ENCODE results near the gene ASTN1. TPM values are rescaled to one million over a fixed set of nuclear protein-coding genes. Genes with fewer than 3 reads are reported as not detected.

Gene ASTN1
- total and polyA plus RNA-seq, 2 experiments from 2014 or later, result 1.1 TPM; not detected in 1

GRCh38 chr1:177142010-177142409 lies 22.5 kb downstream of the ASTN1 start:
- Histone ChIP-seq H3K4me2 (no peak overlapping the region), H3K36me3 (replicated peaks; ENCODE audit: insufficient read depth, low read depth) (no peaks in the 10 kb centered on the region), H3K9me2 (replicated peaks; ENCODE audit: insufficient read depth) (no peaks in the 10 kb centered on the region), H3K79me2 (no peaks in the 10 kb centered on the region), H3K27ac (no peak overlapping the region), H4K20me1 (ENCODE audit: insufficient read depth, poor library complexity, severe bottlenecking) (no peaks in the 10 kb centered on the region), H3K4me3 (no peak overlapping the region), H3K9me3 (ENCODE audit: low read depth) (no peaks in the 10 kb centered on the region), H3K27me3 (no peaks in the 10 kb centered on the region), H2AFZ (no peak overlapping the region), H3K4me1 (ENCODE audit: insufficient read depth) (no peaks in the 10 kb centered on the region)
- WGBS (ENCODE audit: low lambda C conversion rate, missing lambda C conversion rate), result 84% methylated on average over 1 of the region's 1 CpG
- TF ChIP-seq EZH2phosphoT487 (IDR thresholded peaks at IDR 0.05; ENCODE audit: low read depth, severe bottlenecking, unreplicated experiment) (no peak), EZH2 (IDR thresholded peaks at IDR 0.05; ENCODE audit: borderline replicate concordance) (no peak)
- TF ChIP-seq, protein P1, sequence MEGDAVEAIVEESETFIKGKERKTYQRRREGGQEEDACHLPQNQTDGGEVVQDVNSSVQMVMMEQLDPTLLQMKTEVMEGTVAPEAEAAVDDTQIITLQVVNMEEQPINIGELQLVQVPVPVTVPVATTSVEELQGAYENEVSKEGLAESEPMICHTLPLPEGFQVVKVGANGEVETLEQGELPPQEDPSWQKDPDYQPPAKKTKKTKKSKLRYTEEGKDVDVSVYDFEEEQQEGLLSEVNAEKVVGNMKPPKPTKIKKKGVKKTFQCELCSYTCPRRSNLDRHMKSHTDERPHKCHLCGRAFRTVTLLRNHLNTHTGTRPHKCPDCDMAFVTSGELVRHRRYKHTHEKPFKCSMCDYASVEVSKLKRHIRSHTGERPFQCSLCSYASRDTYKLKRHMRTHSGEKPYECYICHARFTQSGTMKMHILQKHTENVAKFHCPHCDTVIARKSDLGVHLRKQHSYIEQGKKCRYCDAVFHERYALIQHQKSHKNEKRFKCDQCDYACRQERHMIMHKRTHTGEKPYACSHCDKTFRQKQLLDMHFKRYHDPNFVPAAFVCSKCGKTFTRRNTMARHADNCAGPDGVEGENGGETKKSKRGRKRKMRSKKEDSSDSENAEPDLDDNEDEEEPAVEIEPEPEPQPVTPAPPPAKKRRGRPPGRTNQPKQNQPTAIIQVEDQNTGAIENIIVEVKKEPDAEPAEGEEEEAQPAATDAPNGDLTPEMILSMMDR (IDR thresholded peaks at IDR 0.05; ENCODE audit: poor library complexity), result no peak
- DNase-seq (ENCODE audit: low spot score), result no peak

GRCh38 chr1:177138347-177138746 lies 26.2 kb downstream of the ASTN1 start:
- H3K27ac ChIP-seq, result no peak overlapping the region
- no peak overlapping the region for H3K4me3 ChIP-seq
- TF ChIP-seq EZH2phosphoT487 (IDR thresholded peaks at IDR 0.05; ENCODE audit: low read depth, severe bottlenecking, unreplicated experiment) (no peak), EZH2 (IDR thresholded peaks at IDR 0.05; ENCODE audit: borderline replicate concordance) (no peak)
- TF ChIP-seq, protein P1 (IDR thresholded peaks at IDR 0.05; ENCODE audit: poor library complexity), result no peak
- DNase-seq (ENCODE audit: low spot score), result no peak
- no peaks in the 10 kb centered on the region for H3K36me3 ChIP-seq (replicated peaks; ENCODE audit: insufficient read depth, low read depth)
- no peaks in the 10 kb centered on the region for H3K27me3 ChIP-seq
- 89% methylated on average over 4 of the region's 4 CpGs for WGBS (ENCODE audit: low lambda C conversion rate, missing lambda C conversion rate)
- H2AFZ ChIP-seq, result no peak overlapping the region
- H3K9me3 ChIP-seq (ENCODE audit: low read depth), result no peaks in the 10 kb centered on the region
- no peaks in the 10 kb centered on the region for H3K79me2 ChIP-seq
- H4K20me1 ChIP-seq (ENCODE audit: insufficient read depth, poor library complexity, severe bottlenecking), result no peaks in the 10 kb centered on the region
- H3K4me1 ChIP-seq (ENCODE audit: insufficient read depth), result no peaks in the 10 kb centered on the region
- no peak overlapping the region for H3K4me2 ChIP-seq
- no peaks in the 10 kb centered on the region for H3K9me2 ChIP-seq (replicated peaks; ENCODE audit: insufficient read depth)

- H3K4me2 ChIP-seq, result no peak overlapping the region
- no peak for TF ChIP-seq EZH2phosphoT487 (IDR thresholded peaks at IDR 0.05; ENCODE audit: low read depth, severe bottlenecking, unreplicated experiment)
- TF ChIP-seq, protein P1 (IDR thresholded peaks at IDR 0.05; ENCODE audit: poor library complexity), result no peak
- TF ChIP-seq EZH2 (IDR thresholded peaks at IDR 0.05; ENCODE audit: borderline replicate concordance), result no peak
- 47% methylated on average over 1 of the region's 1 CpG for WGBS (ENCODE audit: low lambda C conversion rate, missing lambda C conversion rate)
- H3K27ac ChIP-seq, result no peak overlapping the region
- H3K36me3 ChIP-seq (replicated peaks; ENCODE audit: insufficient read depth, low read depth), result no peaks in the 10 kb centered on the region
- H3K9me2 ChIP-seq (replicated peaks; ENCODE audit: insufficient read depth), result no peaks in the 10 kb centered on the region
- H3K79me2 ChIP-seq, result no peaks in the 10 kb centered on the region
- H3K9me3 ChIP-seq (ENCODE audit: low read depth), result no peaks in the 10 kb centered on the region
- no peaks in the 10 kb centered on the region for H3K4me1 ChIP-seq (ENCODE audit: insufficient read depth)
- H3K27me3 ChIP-seq, result no peaks in the 10 kb centered on the region
- no peak overlapping the region for H2AFZ ChIP-seq
- H4K20me1 ChIP-seq (ENCODE audit: insufficient read depth, poor library complexity, severe bottlenecking), result no peaks in the 10 kb centered on the region
- H3K4me3 ChIP-seq, result no peak overlapping the region
- no peak for DNase-seq (ENCODE audit: low spot score)
These were observed 26.7 kb downstream of the ASTN1 start for GRCh38 chr1:177137814-177138213.

GRCh38 chr1:177135250-177135649 lies 29.3 kb downstream of the ASTN1 start:
- no peaks in the 10 kb centered on the region for H4K20me1 ChIP-seq (ENCODE audit: insufficient read depth, poor library complexity, severe bottlenecking)
- no peaks in the 10 kb centered on the region for H3K79me2 ChIP-seq
- no peak overlapping the region for H3K27ac ChIP-seq
- H3K4me1 ChIP-seq (ENCODE audit: insufficient read depth), result no peaks in the 10 kb centered on the region
- WGBS (ENCODE audit: low lambda C conversion rate, missing lambda C conversion rate), result 66% methylated on average over 4 of the region's 4 CpGs
- peaks cover 3% of the 10 kb centered on the region for H3K27me3 ChIP-seq
- no peaks in the 10 kb centered on the region for H3K9me2 ChIP-seq (replicated peaks; ENCODE audit: insufficient read depth)
- TF ChIP-seq EZH2phosphoT487 (IDR thresholded peaks at IDR 0.05; ENCODE audit: low read depth, severe bottlenecking, unreplicated experiment), result no peak
- TF ChIP-seq EZH2 (IDR thresholded peaks at IDR 0.05; ENCODE audit: borderline replicate concordance), result no peak
- TF ChIP-seq, protein P1 (IDR thresholded peaks at IDR 0.05; ENCODE audit: poor library complexity), result no peak
- no peaks in the 10 kb centered on the region for H3K36me3 ChIP-seq (replicated peaks; ENCODE audit: insufficient read depth, low read depth)
- H3K4me2 ChIP-seq, result no peak overlapping the region
- no peak overlapping the region for H3K4me3 ChIP-seq
- H2AFZ ChIP-seq, result no peak overlapping the region
- no peaks in the 10 kb centered on the region for H3K9me3 ChIP-seq (ENCODE audit: low read depth)
- no peak for DNase-seq (ENCODE audit: low spot score)
